GM23338 (cell line): ENCODE measurements around the gene WWOX. TPM values are rescaled to one million over a fixed set of nuclear protein-coding genes. Genes with fewer than 3 reads are reported as not detected.

Experiments used
- ATAC-seq: fragments of 200-7000 bp; cut with Tn5 transposase; 3 replicates; pipeline ENCODE4 v1.9.1; 2020
- DNase-seq: peaks from one replicate; pipeline ENCODE4 v3.0.0-alpha.2; 2015; ENCODE audit warnings: low spot score
- H2AFZ ChIP-seq: fragments of 200-600 bp; sonication (generic); 2 replicates; pipeline ENCODE4 v1.8.0; 2016; ENCODE audit warnings: antibody characterized with exemption, mild to moderate bottlenecking, moderate library complexity
- H3F3A ChIP-seq: fragments of 200-600 bp; sonication (generic); replicated peaks from 2 replicates; pipeline ENCODE4 v1.8.0; 2017; ENCODE audit warnings: antibody characterized with exemption, mixed run types, low read depth
- H3K27ac ChIP-seq: fragments of 200-600 bp; sonication (generic); 2 replicates; pipeline ENCODE4 v1.6.1; 2016; ENCODE audit warnings: low read depth
- H3K27me3 ChIP-seq: fragments of 200-600 bp; sonication (generic); 2 replicates; pipeline ENCODE4 v1.8.0; 2016; ENCODE audit warnings: mild to moderate bottlenecking, mixed run types, moderate library complexity; ENCODE audit not compliant: insufficient read depth
- H3K36me3 ChIP-seq: fragments of 200-600 bp; sonication (generic); 2 replicates; pipeline ENCODE4 v1.8.0; 2016; ENCODE audit warnings: mild to moderate bottlenecking; ENCODE audit not compliant: insufficient read depth
- H3K4me1 ChIP-seq: fragments of 200-600 bp; sonication (generic); 2 replicates; pipeline ENCODE4 v1.8.0; 2016; ENCODE audit warnings: mild to moderate bottlenecking, moderate library complexity; ENCODE audit not compliant: insufficient read depth
- H3K4me2 ChIP-seq: fragments of 200-600 bp; sonication (generic); 2 replicates; pipeline ENCODE4 v1.7.1; 2017; ENCODE audit warnings: mixed run types
- H3K4me3 ChIP-seq: fragments of 200-600 bp; sonication (generic); 2 replicates; pipeline ENCODE4 v1.6.1; 2016; ENCODE audit warnings: mixed run types
- H3K79me2 ChIP-seq: fragments of 200-600 bp; sonication (generic); replicated peaks from 2 replicates; pipeline ENCODE4 v1.8.0; 2017; ENCODE audit warnings: mild to moderate bottlenecking; ENCODE audit not compliant: insufficient read depth
- H3K9me2 ChIP-seq: fragments of 200-600 bp; sonication (generic); 2 replicates; pipeline ENCODE4 v1.8.0; 2017; ENCODE audit not compliant: insufficient read depth
- H4K20me1 ChIP-seq: fragments of 200-600 bp; sonication (generic); replicated peaks from 2 replicates; pipeline ENCODE4 v1.8.0; 2017; ENCODE audit warnings: mild to moderate bottlenecking; ENCODE audit not compliant: insufficient read depth
- H3K27ac Mint-ChIP-seq: 2 replicates; pipeline ENCODE4 v1.8.0; 2020; ENCODE audit warnings: inconsistent platforms, mild to moderate bottlenecking, moderate library complexity, mixed read lengths
- H3K27me3 Mint-ChIP-seq: 3 replicates; pipeline ENCODE4 v1.8.0; 2022; ENCODE audit warnings: low read depth, mild to moderate bottlenecking, moderate library complexity, mixed read lengths, inconsistent platforms; ENCODE audit not compliant: insufficient read depth, poor library complexity
- H3K36me3 Mint-ChIP-seq: 3 replicates; pipeline ENCODE4 v1.8.0; 2021; ENCODE audit warnings: low read depth, mild to moderate bottlenecking, inconsistent platforms, moderate library complexity, mixed read lengths
- H3K4me1 Mint-ChIP-seq: 3 replicates; pipeline ENCODE4 v1.8.0; 2020; ENCODE audit warnings: mild to moderate bottlenecking, inconsistent platforms, mixed read lengths
- H3K4me3 Mint-ChIP-seq: 3 replicates; pipeline ENCODE4 v1.8.0; 2021; ENCODE audit warnings: moderate library complexity, mild to moderate bottlenecking, inconsistent platforms, mixed read lengths
- H3K9me3 Mint-ChIP-seq: 3 replicates; pipeline ENCODE4 v1.8.0; 2020; ENCODE audit warnings: moderate library complexity, mild to moderate bottlenecking, inconsistent platforms, mixed read lengths
- CREB1 ChIP-seq: fragments of 250-450 bp; sonication (Bioruptor Pico); IDR thresholded peaks from 2 replicates; pipeline ENCODE4 v1.5.0; 2020; ENCODE audit warnings: low read depth, mild to moderate bottlenecking, moderate library complexity
- CTCF ChIP-seq, 2 experiments: fragments of 200-600 bp in 1 of 2; sonication (generic) in 1 of 2; conservative IDR thresholded peaks; 2 replicates each; pipeline versions ENCODE4 v1.5.1 to v1.6.1; 2016 to 2017; ENCODE audit warnings: antibody characterized with exemption in 2 of 2, low read depth in 2 of 2, mild to moderate bottlenecking in 2 of 2, moderate library complexity in 1 of 2
- EZH2 ChIP-seq: fragments of 200-600 bp; sonication (generic); IDR thresholded peaks from one replicate; pipeline ENCODE4 v1.8.0; 2017; ENCODE audit warnings: antibody characterized with exemption, mild to moderate bottlenecking, low read depth; ENCODE audit not compliant: unreplicated experiment
- EZH2phosphoT487 ChIP-seq: fragments of 200-600 bp; sonication (generic); IDR thresholded peaks from one replicate; pipeline ENCODE4 v1.8.1; 2018; ENCODE audit warnings: antibody characterized with exemption; ENCODE audit not compliant: unreplicated experiment
- JUNB ChIP-seq: IDR thresholded peaks from one replicate; pipeline ENCODE4 v1.6.1; 2016; ENCODE audit warnings: antibody characterized with exemption; ENCODE audit not compliant: unreplicated experiment
- NANOG ChIP-seq: IDR thresholded peaks from 2 replicates; pipeline ENCODE4 v1.6.1; 2016; ENCODE audit warnings: antibody characterized with exemption, borderline replicate concordance
- POLR2AphosphoS5 ChIP-seq: IDR thresholded peaks from 2 replicates; pipeline ENCODE4 v1.6.1; 2016; ENCODE audit warnings: antibody characterized with exemption, low read depth
- REST ChIP-seq: IDR thresholded peaks from one replicate; pipeline ENCODE4 v1.6.1; 2018; ENCODE audit warnings: antibody characterized with exemption; ENCODE audit not compliant: unreplicated experiment
- STAT1 ChIP-seq: IDR thresholded peaks from one replicate; pipeline ENCODE4 v1.6.1; 2016; ENCODE audit warnings: antibody characterized with exemption; ENCODE audit not compliant: unreplicated experiment
- ZNF114 ChIP-seq: fragments of 250-450 bp; sonication (Bioruptor Pico); IDR thresholded peaks from 2 replicates; pipeline ENCODE4 v1.5.0; 2020; ENCODE audit warnings: mild to moderate bottlenecking, moderate library complexity
- ZNF331 ChIP-seq: fragments of 250-450 bp; sonication (Bioruptor Pico); IDR thresholded peaks from 2 replicates; pipeline ENCODE4 v1.5.0; 2020; ENCODE audit warnings: low read depth, mild to moderate bottlenecking, moderate library complexity
- polyA plus RNA-seq: library from polyadenylated mRNA; unstranded; fragments of >200 nt; fragmentation: Nextera tagmentation; extraction: Ambion mirVana; gene quantifications from 2 replicates; pipeline ENCODE4 v1.2.1, GENCODE V29; 2016
- total RNA-seq: library from RNA; depleted of rRNA; stranded (reverse); fragments of >200 nt; shearing (Covaris generic); gene quantifications from 2 replicates; pipeline ENCODE4 v1.2.3, GENCODE V29; 2014
- TF ChIP-seq, protein P1 (sequence below): IDR thresholded peaks from 2 replicates; pipeline ENCODE4 v1.6.1; 2016; ENCODE audit warnings: antibody characterized with exemption
- TF ChIP-seq, protein P2 (sequence below): fragments of 250-450 bp; sonication (Bioruptor Pico); IDR thresholded peaks from 2 replicates; pipeline ENCODE4 v1.5.0; 2020; ENCODE audit warnings: mild to moderate bottlenecking, moderate library complexity

The WWOX gene
- total and polyA plus RNA-seq, 2 experiments from 2014 or later = 10.0 to 19.3 TPM

DNA sequence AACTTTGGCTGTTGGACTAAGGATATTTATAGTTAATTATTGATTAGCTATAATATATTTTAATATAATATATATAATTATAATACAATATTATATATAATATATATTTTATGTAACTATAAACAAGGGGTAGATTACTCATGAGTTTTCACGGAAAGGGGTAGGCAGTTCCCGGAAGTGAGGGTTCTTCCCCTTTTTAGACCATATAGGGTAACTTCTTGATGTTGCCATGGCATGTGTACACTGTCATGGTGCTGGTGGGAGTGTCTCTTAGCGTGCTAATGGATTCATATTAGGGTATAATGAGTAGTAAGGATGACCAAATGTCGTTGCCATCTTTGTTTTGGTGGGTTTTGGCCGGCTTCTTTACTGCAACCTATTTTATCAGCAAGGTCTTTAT, 315.6 kb downstream of the WWOX start:
- TF ChIP-seq EZH2phosphoT487 = no peak
- no peak for TF ChIP-seq POLR2AphosphoS5
- TF ChIP-seq ZNF114 = no peak
- TF ChIP-seq CREB1 = no peak
- TF ChIP-seq, protein P1, sequence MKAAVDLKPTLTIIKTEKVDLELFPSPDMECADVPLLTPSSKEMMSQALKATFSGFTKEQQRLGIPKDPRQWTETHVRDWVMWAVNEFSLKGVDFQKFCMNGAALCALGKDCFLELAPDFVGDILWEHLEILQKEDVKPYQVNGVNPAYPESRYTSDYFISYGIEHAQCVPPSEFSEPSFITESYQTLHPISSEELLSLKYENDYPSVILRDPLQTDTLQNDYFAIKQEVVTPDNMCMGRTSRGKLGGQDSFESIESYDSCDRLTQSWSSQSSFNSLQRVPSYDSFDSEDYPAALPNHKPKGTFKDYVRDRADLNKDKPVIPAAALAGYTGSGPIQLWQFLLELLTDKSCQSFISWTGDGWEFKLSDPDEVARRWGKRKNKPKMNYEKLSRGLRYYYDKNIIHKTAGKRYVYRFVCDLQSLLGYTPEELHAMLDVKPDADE = no peak
- TF ChIP-seq EZH2 = no peak
- no peak for TF ChIP-seq CTCF (conservative IDR thresholded peaks at IDR 0.05; ENCODE audit: low read depth in 2 of 2)
- TF ChIP-seq JUNB = no peak
- TF ChIP-seq NANOG = no peak
- no peak for TF ChIP-seq REST
- no peak for TF ChIP-seq ZNF331 (CRISPR knock-in tag)
- TF ChIP-seq, protein P2, sequence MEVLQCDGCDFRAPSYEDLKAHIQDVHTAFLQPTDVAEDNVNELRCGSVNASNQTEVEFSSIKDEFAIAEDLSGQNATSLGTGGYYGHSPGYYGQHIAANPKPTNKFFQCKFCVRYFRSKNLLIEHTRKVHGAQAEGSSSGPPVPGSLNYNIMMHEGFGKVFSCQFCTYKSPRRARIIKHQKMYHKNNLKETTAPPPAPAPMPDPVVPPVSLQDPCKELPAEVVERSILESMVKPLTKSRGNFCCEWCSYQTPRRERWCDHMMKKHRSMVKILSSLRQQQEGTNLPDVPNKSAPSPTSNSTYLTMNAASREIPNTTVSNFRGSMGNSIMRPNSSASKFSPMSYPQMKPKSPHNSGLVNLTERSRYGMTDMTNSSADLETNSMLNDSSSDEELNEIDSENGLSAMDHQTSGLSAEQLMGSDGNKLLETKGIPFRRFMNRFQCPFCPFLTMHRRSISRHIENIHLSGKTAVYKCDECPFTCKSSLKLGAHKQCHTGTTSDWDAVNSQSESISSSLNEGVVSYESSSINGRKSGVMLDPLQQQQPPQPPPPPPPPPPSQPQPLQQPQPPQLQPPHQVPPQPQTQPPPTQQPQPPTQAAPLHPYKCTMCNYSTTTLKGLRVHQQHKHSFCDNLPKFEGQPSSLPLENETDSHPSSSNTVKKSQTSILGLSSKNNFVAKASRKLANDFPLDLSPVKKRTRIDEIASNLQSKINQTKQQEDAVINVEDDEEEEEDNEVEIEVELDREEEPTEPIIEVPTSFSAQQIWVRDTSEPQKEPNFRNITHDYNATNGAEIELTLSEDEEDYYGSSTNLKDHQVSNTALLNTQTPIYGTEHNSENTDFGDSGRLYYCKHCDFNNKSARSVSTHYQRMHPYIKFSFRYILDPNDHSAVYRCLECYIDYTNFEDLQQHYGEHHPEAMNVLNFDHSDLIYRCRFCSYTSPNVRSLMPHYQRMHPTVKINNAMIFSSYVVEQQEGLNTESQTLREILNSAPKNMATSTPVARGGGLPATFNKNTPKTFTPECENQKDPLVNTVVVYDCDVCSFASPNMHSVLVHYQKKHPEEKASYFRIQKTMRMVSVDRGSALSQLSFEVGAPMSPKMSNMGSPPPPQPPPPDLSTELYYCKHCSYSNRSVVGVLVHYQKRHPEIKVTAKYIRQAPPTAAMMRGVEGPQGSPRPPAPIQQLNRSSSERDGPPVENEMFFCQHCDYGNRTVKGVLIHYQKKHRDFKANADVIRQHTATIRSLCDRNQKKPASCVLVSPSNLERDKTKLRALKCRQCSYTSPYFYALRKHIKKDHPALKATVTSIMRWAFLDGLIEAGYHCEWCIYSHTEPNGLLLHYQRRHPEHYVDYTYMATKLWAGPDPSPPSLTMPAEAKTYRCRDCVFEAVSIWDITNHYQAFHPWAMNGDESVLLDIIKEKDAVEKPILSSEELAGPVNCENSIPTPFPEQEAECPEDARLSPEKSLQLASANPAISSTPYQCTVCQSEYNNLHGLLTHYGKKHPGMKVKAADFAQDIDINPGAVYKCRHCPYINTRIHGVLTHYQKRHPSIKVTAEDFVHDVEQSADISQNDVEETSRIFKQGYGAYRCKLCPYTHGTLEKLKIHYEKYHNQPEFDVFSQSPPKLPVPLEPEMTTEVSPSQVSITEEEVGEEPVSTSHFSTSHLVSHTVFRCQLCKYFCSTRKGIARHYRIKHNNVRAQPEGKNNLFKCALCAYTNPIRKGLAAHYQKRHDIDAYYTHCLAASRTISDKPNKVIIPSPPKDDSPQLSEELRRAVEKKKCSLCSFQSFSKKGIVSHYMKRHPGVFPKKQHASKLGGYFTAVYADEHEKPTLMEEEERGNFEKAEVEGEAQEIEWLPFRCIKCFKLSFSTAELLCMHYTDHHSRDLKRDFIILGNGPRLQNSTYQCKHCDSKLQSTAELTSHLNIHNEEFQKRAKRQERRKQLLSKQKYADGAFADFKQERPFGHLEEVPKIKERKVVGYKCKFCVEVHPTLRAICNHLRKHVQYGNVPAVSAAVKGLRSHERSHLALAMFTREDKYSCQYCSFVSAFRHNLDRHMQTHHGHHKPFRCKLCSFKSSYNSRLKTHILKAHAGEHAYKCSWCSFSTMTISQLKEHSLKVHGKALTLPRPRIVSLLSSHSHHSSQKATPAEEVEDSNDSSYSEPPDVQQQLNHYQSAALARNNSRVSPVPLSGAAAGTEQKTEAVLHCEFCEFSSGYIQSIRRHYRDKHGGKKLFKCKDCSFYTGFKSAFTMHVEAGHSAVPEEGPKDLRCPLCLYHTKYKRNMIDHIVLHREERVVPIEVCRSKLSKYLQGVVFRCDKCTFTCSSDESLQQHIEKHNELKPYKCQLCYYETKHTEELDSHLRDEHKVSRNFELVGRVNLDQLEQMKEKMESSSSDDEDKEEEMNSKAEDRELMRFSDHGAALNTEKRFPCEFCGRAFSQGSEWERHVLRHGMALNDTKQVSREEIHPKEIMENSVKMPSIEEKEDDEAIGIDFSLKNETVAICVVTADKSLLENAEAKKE (CRISPR knock-in tag) = no peak
- no peak for TF ChIP-seq STAT1
- Histone ChIP-seq H3K4me3 (no peak overlapping the region), H3K4me2 (no peak overlapping the region), H3K27me3 (no peaks in the 10 kb centered on the region), H3K4me1 (peaks cover 12% of the 10 kb centered on the region), H3K9me2 (peaks cover 27% of the 10 kb centered on the region; the same call in 1 of the 2 replicates), H3F3A (no peaks in the 10 kb centered on the region), H3K79me2 (no peaks in the 10 kb centered on the region), H3K27ac (no peak overlapping the region), H2AFZ (no peak overlapping the region), H3K36me3 (no peaks in the 10 kb centered on the region; the same call in 1 of the 2 replicates), H4K20me1 (no peaks in the 10 kb centered on the region)
- peaks cover 5% of the 10 kb centered on the region; the same call in 2 of the 3 replicates for H3K9me3 Mint-ChIP-seq
- ATAC-seq (no peak), DNase-seq (no peak)
- no peak overlapping the region for H3K27ac Mint-ChIP-seq
- peaks cover 25% of the 10 kb centered on the region; the same call in 2 of the 3 replicates for H3K4me1 Mint-ChIP-seq
- peaks cover 6% of the 10 kb centered on the region for H3K27me3 Mint-ChIP-seq
- H3K4me3 Mint-ChIP-seq = no peak overlapping the region
- H3K36me3 Mint-ChIP-seq = peaks cover 1% of the 10 kb centered on the region
